Bronchial epithelial cell (primary cell): ENCODE data around the gene NTS. TPM values are rescaled to one million over a fixed set of nuclear protein-coding genes. Genes with fewer than 3 reads are reported as not detected.
A peak's percentile ranks its signal among the peaks of the same experiment; 100 is the strongest.

Experiments used
- DNase-seq: peaks from one replicate; pipeline ENCODE4 v3.0.0-alpha.2; 2010; ENCODE audit warnings: low read depth
- FAIRE-seq: peaks from 2 replicates; lab custom pipeline; 2011; peaks lifted over from hg19 to GRCh38; lab: Jason Lieb, UNC
- H3K27me3 ChIP-seq: 2 replicates; pipeline ENCODE4 v1.5.1; 2011; ENCODE audit warnings: low read length; ENCODE audit not compliant: control insufficient read depth, insufficient read depth
- H3K36me3 ChIP-seq: 2 replicates; pipeline ENCODE4 v1.5.1; 2011; ENCODE audit warnings: low read length; ENCODE audit not compliant: control insufficient read depth, insufficient read depth
- H3K4me3 ChIP-seq: 2 replicates; pipeline ENCODE4 v1.5.1; 2011; ENCODE audit warnings: mild to moderate bottlenecking, low read depth, low read length, control low read depth
- CTCF ChIP-seq: IDR thresholded peaks from 2 replicates; pipeline ENCODE4 v1.5.1; 2011; ENCODE audit warnings: mild to moderate bottlenecking, moderate library complexity, low read length, control low read depth, inconsistent platforms; ENCODE audit not compliant: insufficient read depth, severe bottlenecking
- total RNA-seq: library from RNA; depleted of rRNA; stranded (reverse); fragments of >200 nt; gene quantifications from 2 replicates; pipeline ENCODE4 v1.2.1, GENCODE V29; 2014

The NTS gene, protein sequence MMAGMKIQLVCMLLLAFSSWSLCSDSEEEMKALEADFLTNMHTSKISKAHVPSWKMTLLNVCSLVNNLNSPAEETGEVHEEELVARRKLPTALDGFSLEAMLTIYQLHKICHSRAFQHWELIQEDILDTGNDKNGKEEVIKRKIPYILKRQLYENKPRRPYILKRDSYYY
- 0.13 TPM in 1 of 2 replicates, not detected in the other for total RNA-seq

DNA sequence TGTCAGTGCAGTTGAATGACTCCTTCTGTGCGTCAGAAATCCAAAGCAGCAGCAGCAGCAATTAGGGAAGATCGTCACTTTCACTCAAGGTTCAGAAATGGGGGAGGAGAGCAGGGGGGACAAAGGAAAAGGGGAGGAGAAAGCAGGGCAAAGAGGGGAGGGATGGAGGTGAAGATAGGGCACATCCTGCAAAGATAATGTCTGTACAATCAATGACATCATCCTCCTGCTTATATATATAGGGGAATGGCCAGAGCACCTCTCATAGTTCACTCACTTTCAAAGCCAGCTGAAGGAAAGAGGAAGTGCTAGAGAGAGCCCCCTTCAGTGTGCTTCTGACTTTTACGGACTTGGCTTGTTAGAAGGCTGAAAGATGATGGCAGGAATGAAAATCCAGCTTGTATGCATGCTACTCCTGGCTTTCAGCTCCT, at the start of gene NTS:
TSS of gene NTS (plus strand) at position 265 of the 431 bp plus-strand sequence. CDS start at position 374, 109 bp downstream.
- no peak for FAIRE-seq
- H3K27me3 ChIP-seq, result no peaks in the 10 kb centered on the region
- DNase-seq, result peak; percentile 7
- no peak within 1 kb of the TSS for H3K4me3 ChIP-seq
- no peaks in the 10 kb centered on the region for H3K36me3 ChIP-seq
- no peak for TF ChIP-seq CTCF

GRCh38 chr12:85825746-85826145, 48.3 kb upstream of the NTS start:
- DNase-seq, result peak; percentile 81
- no peak for FAIRE-seq

DNA sequence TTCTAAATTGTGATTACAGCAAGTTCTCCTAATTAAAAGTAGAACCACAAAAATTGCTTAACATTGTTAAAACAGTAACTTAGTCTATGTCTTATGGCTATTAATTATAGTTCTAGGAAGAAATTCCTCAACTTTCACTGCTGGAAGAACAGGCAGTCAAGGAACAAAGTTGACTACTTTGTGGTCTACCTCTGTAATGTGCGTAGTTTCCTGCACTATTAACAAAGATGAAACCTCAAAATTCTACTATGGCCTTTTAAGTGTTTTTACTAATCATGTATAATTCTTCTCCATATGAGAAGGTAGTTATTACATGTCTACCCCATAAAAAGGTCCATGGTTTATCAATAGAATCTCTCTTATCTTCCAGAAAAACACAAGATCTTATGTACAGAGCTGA, 45.5 kb upstream of the NTS start:
- Histone ChIP-seq H3K4me3 (no peak overlapping the region), H3K27me3 (no peaks in the 10 kb centered on the region), H3K36me3 (no peaks in the 10 kb centered on the region)
- no peak for DNase-seq
- no peak for TF ChIP-seq CTCF
- FAIRE-seq, result no peak

More at GRCh38 chr12:85825746-85826145, 48.3 kb upstream of the NTS start:
- no peak overlapping the region for H3K4me3 ChIP-seq
- H3K36me3 ChIP-seq, result no peaks in the 10 kb centered on the region
- TF ChIP-seq CTCF, result no peak
- H3K27me3 ChIP-seq, result no peaks in the 10 kb centered on the region

- Histone ChIP-seq H3K36me3 (no peaks in the 10 kb centered on the region), H3K27me3 (no peaks in the 10 kb centered on the region), H3K4me3 (no peak overlapping the region)
- DNase-seq, result peak; percentile 88
- no peak for FAIRE-seq
- no peak for TF ChIP-seq CTCF
Observed at GRCh38 chr12:85829391-85829790, 44.7 kb upstream of the NTS start.

GRCh38 chr12:85831327-85831990, 42.6 kb upstream of the NTS start:
- FAIRE-seq (no peak), DNase-seq (no peak)
- TF ChIP-seq CTCF, result no peak
- Histone ChIP-seq H3K4me3 (no peak overlapping the region), H3K27me3 (no peaks in the 10 kb centered on the region), H3K36me3 (no peaks in the 10 kb centered on the region)
